ENCODE measurements around the gene SNN.

SNN gene

DNA sequence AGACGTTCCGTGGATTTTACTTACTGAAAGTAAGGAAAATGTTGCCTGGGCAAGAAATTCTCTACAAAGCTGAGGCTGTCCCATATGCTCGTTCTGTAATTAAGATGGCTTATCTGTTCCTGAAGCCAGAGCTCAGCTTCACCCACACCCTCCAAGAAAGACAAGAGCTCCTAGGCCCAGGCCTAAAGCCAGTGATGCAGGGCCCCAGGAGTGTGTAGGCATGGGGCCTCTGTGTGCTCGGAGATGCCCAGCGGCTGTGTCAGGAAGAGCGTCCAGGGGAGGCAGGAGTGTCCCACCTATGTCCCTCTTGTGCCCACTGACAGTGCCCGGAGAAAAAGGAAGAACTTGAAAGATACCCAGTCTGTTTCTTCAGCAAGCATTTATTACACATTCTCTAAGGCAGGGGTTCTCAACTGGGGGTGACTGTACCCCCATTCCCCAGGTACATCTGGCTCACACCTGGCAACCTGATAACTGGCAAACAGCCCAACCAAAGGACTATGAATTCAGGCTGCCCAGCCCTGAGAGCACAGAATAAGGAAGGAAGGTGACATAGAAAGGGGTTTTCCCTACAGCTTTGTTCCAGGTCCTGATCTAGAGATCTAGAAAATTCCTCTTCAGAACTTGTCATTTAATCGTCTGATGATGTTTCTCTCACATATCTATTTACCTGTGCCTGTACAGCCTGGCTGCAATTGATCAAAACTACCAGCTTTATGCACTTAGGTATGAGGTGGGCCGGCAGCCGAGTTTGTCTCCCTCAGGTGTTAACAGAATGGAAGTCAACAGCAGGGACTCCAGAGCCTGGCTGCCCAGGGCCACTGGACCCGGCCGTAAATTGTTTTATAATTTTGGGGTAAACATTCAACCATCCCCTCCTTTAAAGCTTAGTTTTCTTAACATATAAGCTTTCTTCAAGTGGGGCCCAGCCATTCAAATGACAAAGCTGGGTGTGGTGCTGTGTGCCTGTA lies 12.0 kb downstream of the SNN start:
- DNase-seq (ENCODE audit: low spot score), result peak; percentile 45

DNA sequence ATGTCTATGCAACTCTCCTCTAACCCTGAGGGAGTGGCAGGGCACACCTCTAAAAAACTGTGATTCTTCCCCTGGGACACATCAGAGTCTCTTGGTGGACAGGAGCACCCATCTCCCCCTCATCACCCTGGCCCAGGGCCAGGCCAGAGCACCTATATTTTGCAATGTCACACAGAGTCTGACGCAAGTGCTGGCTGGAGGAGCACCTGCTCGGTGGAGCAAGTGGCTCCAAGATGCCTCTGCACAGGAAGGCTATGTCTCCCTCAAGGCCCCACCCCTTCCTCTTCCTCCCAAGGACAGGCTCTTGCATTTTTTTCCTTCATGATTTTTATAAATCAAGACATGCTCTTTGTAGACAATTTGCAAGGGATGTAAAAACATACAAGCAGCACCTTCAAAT lies 13.3 kb downstream of the SNN start:
- DNase-seq (ENCODE audit: low spot score), result peak; percentile 29

DNA sequence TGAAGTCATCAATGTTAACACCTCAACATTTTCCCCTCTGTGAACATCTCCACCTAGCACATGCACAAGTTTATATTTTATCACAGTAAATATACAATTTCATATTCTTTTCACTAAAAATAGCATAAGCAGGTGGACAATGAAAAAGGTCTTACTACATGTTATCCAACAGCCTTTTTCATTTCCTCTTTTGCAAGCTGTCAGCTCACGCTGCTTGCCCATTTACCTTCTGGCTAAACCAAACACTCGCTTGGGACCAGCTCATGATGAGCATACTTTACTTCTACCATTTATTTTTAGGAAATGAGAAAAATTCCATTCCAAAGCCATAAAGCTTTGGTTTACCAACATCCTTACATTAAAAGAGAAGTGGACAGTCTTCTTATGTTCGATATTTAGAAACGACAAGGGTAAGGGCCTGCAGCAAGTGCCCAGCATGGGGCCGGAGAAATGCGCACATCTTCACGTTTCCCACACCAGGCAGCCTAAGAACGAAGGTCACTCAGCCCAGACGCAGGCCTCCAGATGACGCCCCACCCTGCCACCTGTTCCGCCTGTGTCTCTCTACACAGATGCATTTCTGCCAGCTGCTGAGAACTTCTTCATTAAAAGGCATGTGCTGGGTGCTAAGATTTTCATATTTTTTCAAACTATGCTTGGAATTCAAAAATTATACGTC lies 13.9 kb downstream of the SNN start:
- no peak for DNase-seq (ENCODE audit: low spot score)

DNA sequence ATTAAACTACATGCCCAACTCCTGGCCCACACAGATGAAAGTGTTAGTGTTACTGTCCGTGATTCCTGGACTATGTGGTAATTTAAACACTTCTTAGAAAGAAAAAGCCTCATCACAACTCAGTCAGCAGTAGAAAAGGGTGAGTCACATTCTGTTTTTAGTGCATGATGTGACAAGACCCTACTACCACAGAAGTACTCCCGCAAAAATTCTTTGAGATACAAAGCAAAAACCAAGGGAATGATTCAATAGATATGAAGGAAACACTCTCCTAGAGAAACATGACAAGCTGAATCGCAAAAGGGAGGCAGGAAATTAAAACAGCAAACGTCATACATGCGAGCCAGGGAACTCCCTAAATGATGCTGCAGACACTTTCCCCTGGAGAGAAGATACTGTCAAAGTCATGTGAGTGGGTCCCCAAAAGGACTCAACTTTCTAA lies 14.4 kb downstream of the SNN start:
- peak; percentile 86 for DNase-seq (ENCODE audit: low spot score)

DNA sequence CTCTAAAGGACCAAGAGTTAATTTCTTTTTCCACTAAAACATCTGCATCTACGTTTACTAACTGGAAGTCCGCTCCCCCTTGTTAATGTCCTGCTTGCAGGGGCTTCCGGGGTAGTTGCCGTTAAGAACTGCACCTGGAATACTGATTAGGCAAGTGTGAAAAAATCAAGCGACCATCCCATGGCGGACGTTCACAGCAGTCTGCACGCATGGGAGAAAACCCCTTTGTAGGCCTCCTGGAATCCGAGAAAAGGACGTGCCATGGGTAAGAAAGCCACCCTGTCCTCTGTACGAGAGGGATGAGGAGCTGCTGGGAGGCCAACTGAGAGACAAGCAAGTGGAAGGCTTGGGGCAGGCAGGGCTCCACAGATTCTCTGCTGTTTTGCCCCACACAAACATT lies 14.9 kb downstream of the SNN start:
- no peak for DNase-seq (ENCODE audit: low spot score)

DNA sequence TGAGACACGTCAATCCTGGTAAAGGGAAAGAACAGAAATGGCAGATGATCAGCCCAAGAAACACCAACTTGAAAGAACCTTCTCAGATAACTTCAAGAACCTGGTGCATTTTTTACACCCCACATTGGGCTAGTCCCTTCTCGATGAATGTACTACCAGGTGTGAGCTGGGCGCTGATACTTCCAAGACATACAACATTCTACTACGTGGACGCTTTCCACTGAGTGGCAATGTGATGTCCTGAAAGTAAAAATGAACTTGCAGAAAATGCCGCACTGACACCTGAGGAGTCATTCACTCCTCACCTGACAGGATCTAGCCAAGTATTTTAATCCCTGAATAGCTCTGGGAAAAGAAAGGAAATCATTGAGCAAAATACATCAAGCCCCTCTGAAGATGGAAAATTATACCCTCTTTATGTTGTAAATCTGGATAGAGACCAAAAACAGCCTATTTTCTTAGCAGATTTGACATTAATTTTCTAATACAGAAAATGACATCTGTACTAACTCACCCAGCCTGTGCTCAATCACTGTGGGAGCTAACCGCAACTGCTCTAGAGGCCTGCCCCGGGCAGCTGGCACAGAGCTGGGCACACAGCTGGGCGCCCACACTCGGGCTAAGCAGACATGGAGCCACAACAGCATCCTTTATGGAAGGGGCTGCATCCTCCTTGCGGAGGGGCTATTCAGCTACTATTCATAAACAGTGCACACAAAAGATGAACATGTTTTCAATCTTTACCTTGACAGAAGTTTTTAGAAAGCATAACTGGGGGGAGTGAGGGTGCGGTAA lies 16.2 kb downstream of the SNN start:
- no peak for DNase-seq (ENCODE audit: low spot score)

DNA sequence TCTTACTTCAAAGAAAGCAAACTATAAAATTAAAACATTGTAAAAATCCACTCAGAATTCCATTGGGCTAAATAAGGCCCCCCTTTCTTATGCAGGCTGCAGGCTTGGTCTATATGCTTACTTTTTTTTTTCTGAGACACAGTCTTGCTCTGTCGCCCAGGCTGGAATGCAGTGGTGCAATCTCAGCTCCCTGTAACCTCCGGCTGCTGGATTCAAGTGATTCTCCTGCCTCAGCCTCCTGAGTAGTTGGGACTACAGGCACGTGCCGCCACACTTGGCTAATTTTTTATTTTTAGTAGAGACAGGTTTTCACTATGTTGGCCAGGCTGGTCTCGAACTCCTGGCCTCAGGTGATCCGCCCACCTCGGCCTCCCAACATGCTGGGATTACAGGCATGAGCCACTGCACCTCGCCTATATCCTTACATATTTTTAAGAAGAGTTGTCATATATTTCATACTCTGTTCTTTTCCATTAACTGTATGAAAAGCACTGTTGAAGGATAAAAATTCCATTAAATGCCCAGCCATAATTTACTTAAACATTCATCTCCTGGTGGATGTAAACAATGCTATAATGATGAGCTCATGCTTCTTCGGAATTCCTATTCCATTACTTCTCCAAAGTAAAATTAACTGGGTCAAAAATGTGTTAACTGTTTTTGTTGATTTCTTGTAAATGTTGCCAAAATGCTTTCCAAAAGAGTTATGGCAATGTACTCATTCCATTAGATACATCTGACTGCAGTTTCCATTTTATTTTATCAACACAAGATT lies 17.8 kb downstream of the SNN start:
- peak; percentile 17 for DNase-seq (ENCODE audit: low spot score)

DNA sequence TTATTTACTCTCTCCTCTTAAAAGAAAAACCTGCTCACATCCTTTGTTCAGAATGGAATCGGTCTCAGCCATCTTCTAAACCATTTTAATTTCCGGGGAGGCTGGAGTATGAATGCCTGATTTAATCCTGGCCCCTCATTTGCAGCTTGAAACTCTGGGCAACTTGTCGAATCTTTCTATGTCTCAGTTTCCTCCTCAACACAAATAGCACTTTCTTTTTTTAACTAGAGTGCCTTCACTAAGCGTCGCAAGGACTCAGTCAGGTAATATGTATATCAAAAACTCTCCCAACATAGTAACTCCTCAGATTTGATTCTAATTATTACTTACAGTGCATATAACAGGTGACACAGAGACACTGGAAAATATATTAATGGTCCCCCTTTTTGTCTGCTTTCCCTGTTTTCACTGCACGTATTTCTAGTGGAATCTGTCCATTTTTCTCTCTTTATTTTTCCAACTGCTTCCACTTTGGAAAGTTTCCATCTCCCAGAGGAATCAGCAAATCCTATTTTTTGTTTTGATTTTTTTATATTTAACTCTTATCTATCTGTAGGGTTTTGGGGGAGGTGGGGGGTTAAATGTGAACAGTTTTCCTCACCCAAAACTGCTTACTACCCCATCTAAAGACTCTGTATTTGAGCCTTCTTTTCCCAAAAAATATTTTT lies 18.6 kb downstream of the SNN start:
- DNase-seq (ENCODE audit: low spot score), result no peak

DNA sequence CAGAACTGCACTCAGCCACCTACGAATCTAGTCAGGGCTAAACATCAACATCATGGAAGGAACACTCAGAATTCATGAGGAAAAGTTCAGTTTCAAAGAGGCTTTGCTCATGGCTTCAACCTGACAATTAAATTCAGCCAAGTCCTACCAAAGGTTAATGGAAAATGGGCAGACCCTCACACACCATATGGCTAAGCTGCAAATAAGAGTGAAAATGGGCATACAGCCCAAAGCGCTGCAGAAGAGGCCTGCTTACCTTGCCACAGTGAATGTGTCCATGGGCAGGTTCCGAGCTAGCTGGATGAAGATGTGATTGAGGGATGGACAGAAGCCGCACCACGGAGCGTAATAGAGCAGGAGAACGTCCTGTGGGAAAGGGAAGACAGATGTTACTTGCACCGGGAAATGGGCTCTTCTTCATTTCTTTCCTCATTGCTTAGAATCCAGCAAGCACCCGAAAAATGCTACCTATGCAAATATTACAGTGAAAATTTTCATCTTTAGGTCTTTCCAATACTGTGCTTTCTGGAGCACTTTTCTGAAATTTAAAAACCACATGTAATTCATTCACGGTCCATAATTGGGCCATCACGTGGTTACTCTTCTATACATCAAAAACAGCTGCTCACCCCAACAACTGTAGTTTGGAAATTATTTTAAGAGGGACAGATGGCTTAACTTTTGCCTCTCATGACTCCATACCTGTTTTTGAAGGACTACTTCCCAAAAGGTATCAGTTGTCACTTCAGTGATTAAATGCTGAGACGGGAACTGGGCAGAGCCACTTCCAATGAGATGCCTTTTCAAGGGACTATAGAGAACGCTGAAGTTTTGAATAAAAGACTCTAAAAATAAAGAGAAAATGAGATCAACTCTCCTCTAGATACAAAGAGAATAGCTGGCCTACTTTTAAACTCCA lies 19.6 kb downstream of the SNN start:
- no peak for DNase-seq (ENCODE audit: low spot score)

DNA sequence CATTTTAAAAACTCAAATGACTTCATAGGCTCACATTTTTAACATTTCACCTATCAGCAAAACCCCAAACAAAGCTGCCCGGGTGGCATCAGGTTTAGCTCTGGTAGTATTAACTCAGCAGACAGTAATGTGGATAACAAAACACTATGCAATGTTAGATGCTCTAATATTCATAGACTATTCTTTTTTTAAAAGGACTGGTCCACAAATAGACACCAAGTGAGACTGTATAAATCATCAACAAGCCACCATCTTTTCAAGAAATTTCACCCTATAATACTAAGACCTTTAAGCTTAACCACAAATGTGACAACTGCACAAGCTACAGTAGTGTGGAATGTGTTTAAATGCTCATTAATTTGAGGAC lies 20.2 kb downstream of the SNN start:
- no peak for DNase-seq (ENCODE audit: low spot score)

DNA sequence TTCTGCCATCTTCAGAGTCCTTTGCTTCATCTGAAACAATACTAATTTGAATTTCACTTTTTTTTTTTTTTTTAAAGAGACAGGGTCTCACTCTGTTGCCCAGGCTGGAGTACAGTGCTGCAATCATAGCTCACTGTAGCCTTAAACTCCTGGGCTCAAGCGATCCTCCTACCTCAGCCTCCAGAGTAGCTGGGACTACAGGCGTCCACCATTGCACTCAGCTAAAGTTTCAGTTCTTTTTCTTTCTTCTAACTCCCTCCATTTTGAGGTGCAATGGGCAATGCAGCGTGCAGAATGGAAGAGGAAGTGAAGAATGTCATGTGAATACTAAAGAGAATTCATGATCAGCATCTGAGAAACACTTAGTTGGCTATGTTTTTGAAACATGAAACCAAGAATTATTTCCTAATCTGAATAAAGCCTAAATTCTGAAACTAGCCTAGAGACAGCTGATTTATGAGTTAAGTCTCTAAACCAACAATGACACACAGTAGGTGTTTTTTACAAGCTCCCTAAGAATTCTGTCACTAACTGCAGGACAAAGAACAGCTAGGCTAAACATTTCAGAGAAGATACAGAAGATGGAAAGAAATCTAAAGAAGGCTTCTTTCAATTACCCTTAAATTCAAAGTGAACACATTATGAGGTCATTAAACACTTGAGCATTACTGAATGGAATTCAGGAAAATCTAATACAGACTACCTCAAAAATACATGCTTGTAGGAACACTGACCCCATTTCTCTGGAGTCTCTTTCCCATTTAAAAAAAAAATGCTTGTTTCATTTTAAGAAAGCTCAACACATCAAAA lies 21.0 kb downstream of the SNN start:
- DNase-seq (ENCODE audit: low spot score), result no peak

DNA sequence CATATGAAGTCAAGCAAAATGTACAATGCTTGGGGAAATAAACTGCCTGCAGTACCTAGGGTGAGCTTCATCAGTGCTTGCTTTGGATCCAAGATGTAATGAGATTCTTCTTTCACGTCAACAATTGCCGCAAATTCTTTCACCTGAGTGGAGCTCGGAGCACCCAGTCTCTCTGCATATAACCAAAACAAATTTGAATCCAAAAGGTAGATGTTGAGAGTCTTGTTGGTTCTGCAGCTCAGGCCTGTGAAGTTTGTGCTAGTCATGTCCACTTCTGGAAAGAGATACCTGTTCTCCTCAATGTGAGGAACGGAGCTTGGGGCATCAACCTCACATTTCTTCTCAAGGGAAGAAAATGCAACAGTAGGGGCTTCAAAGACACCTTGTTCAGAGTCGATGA lies 23.0 kb downstream of the SNN start:
- no peak for DNase-seq (ENCODE audit: low spot score)

DNA sequence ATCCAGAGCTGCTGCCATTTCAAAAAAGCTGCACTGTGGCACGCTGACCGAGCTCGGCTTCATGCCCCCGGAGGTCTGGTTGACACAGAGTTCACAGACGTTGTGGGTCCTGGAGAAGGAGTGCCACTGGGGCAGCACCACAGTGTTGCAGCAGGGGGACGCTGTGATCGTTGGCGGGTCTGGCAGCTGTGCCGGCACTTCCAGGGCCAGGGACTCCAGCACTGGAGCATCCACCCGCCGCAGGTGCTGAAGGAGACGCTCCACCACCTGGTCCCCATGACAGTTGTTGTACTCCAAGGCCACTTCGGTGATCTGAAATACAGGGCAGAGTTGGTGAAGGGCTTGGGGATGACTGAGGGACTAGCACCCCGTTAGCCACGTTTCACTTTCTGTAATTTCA lies 23.5 kb downstream of the SNN start:
- DNase-seq (ENCODE audit: low spot score), result no peak

DNA sequence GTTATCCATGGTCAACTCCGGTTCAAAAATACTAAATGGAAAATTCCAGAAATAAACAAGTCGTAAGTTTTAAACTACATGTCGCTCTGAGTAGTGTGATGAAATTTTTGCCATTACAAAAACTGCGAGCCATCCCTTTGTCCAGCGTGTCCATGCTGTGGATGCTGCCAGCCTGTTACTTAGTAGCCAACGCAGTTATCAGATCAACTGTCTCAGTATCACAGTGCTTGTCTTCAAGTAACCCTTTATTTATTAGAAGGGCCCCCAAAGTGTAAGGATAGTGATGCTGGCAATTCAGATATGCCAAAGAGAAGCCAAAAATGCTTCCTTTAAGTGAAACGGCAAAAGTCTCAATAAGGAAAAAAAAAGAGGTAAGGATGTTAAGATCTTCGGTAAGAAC lies 23.9 kb downstream of the SNN start:
- DNase-seq (ENCODE audit: low spot score), result no peak

DNA sequence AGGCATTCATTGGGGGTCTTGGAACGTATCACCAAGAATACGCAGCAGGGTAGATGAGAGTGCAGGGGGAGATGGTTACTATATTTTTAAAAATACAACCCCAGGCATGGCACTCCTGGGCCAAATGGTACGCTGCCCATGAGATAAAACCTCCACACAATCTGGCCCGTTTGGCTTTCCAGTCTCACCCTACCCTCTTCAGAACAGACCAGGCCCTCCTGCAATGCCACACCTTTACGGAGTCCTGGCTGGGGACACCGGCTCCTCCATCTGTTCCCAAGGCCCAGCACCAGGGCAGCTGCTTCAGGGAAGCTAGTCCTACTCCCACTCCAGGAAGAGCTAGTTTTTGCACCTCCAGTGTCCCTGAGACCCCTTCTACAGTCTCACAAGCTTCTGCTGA lies 24.4 kb downstream of the SNN start:
- no peak for DNase-seq (ENCODE audit: low spot score)

DNA sequence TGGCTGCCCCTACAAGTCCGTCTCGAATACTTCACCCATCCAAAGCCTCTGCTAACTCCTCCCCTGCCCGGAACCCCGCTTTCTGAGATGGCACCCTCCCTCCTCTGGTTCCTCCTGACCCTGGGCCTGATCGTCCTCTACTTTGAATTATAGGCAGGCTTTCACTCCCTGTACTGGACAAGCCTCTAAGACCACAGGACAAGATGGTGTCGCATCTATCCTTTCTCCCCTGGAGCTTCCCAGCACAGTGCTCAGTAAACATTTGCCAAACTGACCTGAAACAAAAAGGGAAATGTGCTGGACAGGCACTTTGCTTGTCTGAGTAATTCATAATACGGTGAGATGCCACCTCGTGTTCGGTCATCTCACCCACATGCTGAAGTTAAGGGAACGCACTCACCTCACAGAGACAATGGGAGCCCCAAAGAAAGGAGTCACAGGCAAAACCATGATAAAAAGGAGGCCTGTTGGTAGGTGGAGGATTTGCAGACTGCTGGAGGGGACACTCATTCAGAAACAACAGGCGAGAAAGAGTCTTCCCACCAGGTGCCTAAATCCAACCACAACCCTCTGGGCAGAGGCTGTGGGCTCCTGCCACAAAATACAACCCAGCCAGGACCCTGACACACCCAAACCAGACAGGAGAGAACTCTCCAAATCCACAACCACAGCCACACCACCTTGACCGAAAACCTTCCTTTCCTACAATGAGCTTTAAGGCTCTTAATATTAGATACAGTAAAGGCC lies 28.2 kb downstream of the SNN start:
- DNase-seq (ENCODE audit: low spot score), result no peak

DNA sequence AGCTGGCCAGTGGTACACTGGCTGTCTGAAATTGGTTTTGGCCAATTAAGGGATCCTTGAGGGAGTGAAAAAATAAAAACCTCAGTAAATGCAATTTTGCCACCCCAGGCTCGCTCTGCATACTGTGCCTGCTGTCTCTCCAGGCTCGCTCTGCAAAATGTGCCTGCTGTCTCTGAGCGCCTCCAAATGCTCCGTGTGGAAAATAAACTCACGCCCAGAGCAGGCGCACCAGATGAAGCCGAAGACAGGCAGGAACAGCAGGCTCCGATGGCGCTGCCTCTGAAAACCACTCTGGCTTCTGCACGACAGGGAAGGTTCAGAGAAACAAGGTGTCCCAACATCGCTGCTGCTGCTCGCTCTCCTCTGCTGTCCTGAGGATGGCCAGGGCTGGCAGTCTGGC lies 29.1 kb downstream of the SNN start:
- no peak for DNase-seq (ENCODE audit: low spot score)

DNA sequence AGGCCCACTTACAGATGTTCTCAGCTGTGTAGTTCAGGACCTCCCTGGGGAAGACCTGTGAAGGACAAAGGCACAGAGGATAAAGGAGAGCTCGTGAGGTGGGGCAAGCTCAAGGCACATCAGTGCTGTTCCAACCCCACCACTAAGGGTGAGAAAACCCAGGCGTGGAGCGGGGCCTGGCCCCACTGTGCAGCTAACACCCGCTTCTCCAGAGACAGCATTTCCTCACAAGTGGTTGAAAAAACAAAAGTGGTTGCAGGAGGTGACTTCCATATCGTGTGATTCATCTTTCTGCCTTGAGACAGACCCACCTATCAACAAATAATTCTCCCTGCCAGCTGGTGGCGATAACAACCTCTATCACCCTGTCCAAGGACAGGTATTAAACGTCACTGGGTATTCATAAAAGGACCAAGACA lies 30.0 kb downstream of the SNN start:
- peak; percentile 76 for DNase-seq (ENCODE audit: low spot score)

Data from kidney tubule cell (primary cell).